Measurements from ENCODE around the gene POU2AF2. TPM values are rescaled to one million over a fixed set of nuclear protein-coding genes. Genes with fewer than 3 reads are reported as not detected.

Gene POU2AF2
- total and polyA plus RNA-seq, 2 of the 8 experiments (the other 6 are each of a cell fraction or from before 2014, with no cell fraction given) = not detected

DNA sequence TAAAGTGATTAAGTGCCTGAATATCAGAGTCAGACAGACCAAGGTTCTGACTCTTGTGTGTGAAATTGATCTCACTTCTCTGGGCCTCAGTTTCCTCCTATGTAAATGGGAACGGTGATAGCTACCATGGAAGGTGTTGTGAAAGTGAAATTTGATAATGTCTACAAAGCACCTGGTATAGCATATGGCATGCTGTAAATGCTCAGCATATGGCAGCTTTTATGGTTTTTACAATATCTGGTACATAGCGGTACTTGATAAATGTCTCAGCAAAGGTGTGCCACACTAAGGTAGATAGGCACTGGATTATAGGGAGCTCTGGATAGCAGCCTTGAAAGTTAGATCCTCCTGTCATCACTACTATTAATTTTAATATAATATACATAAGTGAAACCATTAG, 19.9 kb downstream of the POU2AF2 start (continued):
- TF ChIP-seq, protein P1, sequence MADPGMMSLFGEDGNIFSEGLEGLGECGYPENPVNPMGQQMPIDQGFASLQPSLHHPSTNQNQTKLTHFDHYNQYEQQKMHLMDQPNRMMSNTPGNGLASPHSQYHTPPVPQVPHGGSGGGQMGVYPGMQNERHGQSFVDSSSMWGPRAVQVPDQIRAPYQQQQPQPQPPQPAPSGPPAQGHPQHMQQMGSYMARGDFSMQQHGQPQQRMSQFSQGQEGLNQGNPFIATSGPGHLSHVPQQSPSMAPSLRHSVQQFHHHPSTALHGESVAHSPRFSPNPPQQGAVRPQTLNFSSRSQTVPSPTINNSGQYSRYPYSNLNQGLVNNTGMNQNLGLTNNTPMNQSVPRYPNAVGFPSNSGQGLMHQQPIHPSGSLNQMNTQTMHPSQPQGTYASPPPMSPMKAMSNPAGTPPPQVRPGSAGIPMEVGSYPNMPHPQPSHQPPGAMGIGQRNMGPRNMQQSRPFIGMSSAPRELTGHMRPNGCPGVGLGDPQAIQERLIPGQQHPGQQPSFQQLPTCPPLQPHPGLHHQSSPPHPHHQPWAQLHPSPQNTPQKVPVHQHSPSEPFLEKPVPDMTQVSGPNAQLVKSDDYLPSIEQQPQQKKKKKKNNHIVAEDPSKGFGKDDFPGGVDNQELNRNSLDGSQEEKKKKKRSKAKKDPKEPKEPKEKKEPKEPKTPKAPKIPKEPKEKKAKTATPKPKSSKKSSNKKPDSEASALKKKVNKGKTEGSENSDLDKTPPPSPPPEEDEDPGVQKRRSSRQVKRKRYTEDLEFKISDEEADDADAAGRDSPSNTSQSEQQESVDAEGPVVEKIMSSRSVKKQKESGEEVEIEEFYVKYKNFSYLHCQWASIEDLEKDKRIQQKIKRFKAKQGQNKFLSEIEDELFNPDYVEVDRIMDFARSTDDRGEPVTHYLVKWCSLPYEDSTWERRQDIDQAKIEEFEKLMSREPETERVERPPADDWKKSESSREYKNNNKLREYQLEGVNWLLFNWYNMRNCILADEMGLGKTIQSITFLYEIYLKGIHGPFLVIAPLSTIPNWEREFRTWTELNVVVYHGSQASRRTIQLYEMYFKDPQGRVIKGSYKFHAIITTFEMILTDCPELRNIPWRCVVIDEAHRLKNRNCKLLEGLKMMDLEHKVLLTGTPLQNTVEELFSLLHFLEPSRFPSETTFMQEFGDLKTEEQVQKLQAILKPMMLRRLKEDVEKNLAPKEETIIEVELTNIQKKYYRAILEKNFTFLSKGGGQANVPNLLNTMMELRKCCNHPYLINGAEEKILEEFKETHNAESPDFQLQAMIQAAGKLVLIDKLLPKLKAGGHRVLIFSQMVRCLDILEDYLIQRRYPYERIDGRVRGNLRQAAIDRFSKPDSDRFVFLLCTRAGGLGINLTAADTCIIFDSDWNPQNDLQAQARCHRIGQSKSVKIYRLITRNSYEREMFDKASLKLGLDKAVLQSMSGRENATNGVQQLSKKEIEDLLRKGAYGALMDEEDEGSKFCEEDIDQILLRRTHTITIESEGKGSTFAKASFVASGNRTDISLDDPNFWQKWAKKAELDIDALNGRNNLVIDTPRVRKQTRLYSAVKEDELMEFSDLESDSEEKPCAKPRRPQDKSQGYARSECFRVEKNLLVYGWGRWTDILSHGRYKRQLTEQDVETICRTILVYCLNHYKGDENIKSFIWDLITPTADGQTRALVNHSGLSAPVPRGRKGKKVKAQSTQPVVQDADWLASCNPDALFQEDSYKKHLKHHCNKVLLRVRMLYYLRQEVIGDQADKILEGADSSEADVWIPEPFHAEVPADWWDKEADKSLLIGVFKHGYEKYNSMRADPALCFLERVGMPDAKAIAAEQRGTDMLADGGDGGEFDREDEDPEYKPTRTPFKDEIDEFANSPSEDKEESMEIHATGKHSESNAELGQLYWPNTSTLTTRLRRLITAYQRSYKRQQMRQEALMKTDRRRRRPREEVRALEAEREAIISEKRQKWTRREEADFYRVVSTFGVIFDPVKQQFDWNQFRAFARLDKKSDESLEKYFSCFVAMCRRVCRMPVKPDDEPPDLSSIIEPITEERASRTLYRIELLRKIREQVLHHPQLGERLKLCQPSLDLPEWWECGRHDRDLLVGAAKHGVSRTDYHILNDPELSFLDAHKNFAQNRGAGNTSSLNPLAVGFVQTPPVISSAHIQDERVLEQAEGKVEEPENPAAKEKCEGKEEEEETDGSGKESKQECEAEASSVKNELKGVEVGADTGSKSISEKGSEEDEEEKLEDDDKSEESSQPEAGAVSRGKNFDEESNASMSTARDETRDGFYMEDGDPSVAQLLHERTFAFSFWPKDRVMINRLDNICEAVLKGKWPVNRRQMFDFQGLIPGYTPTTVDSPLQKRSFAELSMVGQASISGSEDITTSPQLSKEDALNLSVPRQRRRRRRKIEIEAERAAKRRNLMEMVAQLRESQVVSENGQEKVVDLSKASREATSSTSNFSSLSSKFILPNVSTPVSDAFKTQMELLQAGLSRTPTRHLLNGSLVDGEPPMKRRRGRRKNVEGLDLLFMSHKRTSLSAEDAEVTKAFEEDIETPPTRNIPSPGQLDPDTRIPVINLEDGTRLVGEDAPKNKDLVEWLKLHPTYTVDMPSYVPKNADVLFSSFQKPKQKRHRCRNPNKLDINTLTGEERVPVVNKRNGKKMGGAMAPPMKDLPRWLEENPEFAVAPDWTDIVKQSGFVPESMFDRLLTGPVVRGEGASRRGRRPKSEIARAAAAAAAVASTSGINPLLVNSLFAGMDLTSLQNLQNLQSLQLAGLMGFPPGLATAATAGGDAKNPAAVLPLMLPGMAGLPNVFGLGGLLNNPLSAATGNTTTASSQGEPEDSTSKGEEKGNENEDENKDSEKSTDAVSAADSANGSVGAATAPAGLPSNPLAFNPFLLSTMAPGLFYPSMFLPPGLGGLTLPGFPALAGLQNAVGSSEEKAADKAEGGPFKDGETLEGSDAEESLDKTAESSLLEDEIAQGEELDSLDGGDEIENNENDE (IDR thresholded peaks at IDR 0.05; ENCODE audit: insufficient replicate concordance, low read length) = no peak
- TF ChIP-seq TEAD4 (IDR thresholded peaks at IDR 0.05; ENCODE audit: low read depth, low read length) = no peak
- TF ChIP-seq, protein P2, sequence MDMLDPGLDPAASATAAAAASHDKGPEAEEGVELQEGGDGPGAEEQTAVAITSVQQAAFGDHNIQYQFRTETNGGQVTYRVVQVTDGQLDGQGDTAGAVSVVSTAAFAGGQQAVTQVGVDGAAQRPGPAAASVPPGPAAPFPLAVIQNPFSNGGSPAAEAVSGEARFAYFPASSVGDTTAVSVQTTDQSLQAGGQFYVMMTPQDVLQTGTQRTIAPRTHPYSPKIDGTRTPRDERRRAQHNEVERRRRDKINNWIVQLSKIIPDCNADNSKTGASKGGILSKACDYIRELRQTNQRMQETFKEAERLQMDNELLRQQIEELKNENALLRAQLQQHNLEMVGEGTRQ (IDR thresholded peaks at IDR 0.05; ENCODE audit: low read length) = no peak
- TF ChIP-seq, protein P3, sequence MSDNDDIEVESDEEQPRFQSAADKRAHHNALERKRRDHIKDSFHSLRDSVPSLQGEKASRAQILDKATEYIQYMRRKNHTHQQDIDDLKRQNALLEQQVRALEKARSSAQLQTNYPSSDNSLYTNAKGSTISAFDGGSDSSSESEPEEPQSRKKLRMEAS (IDR thresholded peaks at IDR 0.05) = no peak

Data from H1 (cell line).